K562 (cell line): ENCODE results near the gene XPO1. TPM values are rescaled to one million over a fixed set of nuclear protein-coding genes. Genes with fewer than 3 reads are reported as not detected.

ENCODE experiments used
- CHCHD3 ChIP-seq: fragments of 250-450 bp; sonication (Bioruptor Pico); IDR thresholded peaks from 2 replicates; pipeline ENCODE4 v2.1.2; 2022; ENCODE audit warnings: mild to moderate bottlenecking
- CREM ChIP-seq: IDR thresholded peaks from 2 replicates; pipeline ENCODE4 v1.6.1; 2014; ENCODE audit warnings: antibody characterized with exemption, low read depth
- NCOR1 ChIP-seq: fragments of 450-650 bp; IDR thresholded peaks from 2 replicates; pipeline ENCODE4 v1.6.1; 2016; ENCODE audit warnings: mild to moderate bottlenecking, moderate library complexity
- NR3C1 ChIP-seq: sonication (generic); formaldehyde crosslinking; IDR thresholded peaks from 2 replicates; pipeline ENCODE4 v1.8.1; 2022; ENCODE audit warnings: missing genetic modification reagents
- SMAD1 ChIP-seq: fragments of 150-350 bp; IDR thresholded peaks from 2 replicates; pipeline ENCODE4 v1.6.1; 2014; ENCODE audit warnings: low read length, low read depth; ENCODE audit not compliant: partially characterized antibody
- TBP ChIP-seq: optimal IDR thresholded peaks from 2 replicates; pipeline ENCODE3; 2011; ENCODE audit warnings: low read depth, low read length, improper control_type of control experiment
- TRIM28 ChIP-seq: fragments of 450-650 bp; IDR thresholded peaks from 2 replicates; pipeline ENCODE4 v1.6.1; 2017
- ZNF764 ChIP-seq: fragments of 250-450 bp; sonication (Bioruptor Pico); IDR thresholded peaks from 2 replicates; pipeline ENCODE4 v1.4.0; 2020; ENCODE audit warnings: low read depth, mild to moderate bottlenecking, moderate library complexity
- ZNF778 ChIP-seq: fragments of 450-650 bp; formaldehyde crosslinking; IDR thresholded peaks from 2 replicates; pipeline ENCODE4 v1.4.0; 2020; ENCODE audit warnings: mild to moderate bottlenecking, moderate library complexity
- polyA plus RNA-seq, 8 experiments: library from polyadenylated mRNA; depleted of rRNA in 4 of 8; stranded (reverse) in 5 of 8; unstranded in 3 of 8; fragments of >200 nt; fragmentation: Nextera tagmentation in 2 of 8; fragmentation: Illumina TruSeq in 1 of 8; extraction: Ambion mirVana in 2 of 8; extraction: Trizol in 1 of 8; gene quantifications; 2 replicates each; pipeline versions ENCODE4 v1.2.1 to v1.2.3, GENCODE V29; 2011 to 2014; ENCODE audit warnings: inconsistent platforms in 1 of 8, missing spikeins in 1 of 8
- total RNA-seq, 7 experiments: library from RNA; depleted of rRNA in 6 of 7; stranded (reverse); fragments of >200 nt in 6 of 7; fragmentation: Illumina TruSeq in 2 of 7; extraction: Trizol in 2 of 7; gene quantifications; 2 replicates each; pipeline versions ENCODE4 v1.2.1 to v1.2.3, GENCODE V29; 2011 to 2021; ENCODE audit warnings: low replicate concordance in 1 of 7
- TF ChIP-seq, protein P1 (sequence below): fragments of 450-650 bp; IDR thresholded peaks from 2 replicates; pipeline ENCODE4 v1.6.1; 2016; ENCODE audit warnings: low read depth
- TF ChIP-seq, protein P2 (sequence below): fragments of 250-450 bp; sonication (Bioruptor Pico); IDR thresholded peaks from 2 replicates; pipeline ENCODE4 v1.4.0; 2020
- TF ChIP-seq, protein P3 (sequence below), 2 experiments: IDR thresholded peaks; 2 replicates each; pipeline ENCODE4 v1.6.1; 2011; ENCODE audit warnings: borderline replicate concordance in 1 of 2, control low read depth in 1 of 2, low read depth in 1 of 2, low read length in 1 of 2, mild to moderate bottlenecking in 1 of 2, mixed read lengths in 1 of 2, moderate library complexity in 1 of 2; ENCODE audit not compliant: insufficient read depth in 1 of 2, insufficient read length in 1 of 2, poor library complexity in 1 of 2, severe bottlenecking in 1 of 2; ENCODE audit errors: extremely low read depth in 1 of 2
- TF ChIP-seq, protein P4 (sequence below): fragments of 450-650 bp; IDR thresholded peaks from 2 replicates; pipeline ENCODE4 v1.6.1; 2018; ENCODE audit not compliant: partially characterized antibody

Gene XPO1
- total and polyA plus RNA-seq, 9 of the 15 experiments (the other 6 are each of a cell fraction or from before 2014, with no cell fraction given), result 86.2 to 307 (median 216) TPM

DNA sequence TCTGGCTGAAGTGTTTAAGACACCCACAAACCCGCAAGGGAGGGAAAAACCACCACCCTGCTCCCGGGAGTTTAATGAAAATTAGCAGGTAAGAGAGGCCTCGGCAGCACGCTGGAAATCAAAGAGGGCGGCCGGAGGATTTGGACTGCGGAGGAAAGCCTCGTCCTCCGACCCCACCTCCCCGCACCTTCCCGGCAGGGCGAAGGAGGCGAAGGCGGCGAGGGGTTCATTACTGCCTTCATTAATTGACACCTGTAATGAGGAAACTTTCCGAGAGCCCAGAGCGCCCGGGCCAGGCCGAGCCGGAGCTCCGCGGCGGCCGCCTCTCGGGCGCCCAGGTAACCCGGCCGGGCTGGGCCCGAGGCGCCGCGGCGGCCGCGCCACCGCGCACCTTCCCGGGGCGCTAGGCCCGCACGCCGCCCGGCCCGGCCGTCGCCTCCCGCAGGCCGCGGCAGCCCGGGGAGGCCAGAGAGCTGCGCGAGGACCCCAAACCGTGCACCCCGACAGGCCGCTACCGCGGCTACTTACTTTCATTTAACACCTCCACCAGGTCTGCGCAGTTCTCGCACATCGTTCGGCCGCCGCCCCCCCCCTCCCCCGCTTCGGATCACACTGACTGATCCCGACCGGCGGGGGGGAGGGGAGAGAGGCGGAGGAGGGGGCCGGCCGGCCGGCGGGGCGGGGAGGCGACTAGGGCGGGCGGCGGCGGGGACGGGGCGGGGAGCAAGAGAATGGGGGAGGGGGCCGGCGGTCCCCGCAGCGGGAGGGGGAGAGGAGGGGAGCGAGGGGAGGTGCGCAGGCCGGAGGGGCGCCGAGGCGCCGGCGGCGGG lies 67.8 kb downstream of the XPO1 start (continued):
- TF ChIP-seq, protein P1, sequence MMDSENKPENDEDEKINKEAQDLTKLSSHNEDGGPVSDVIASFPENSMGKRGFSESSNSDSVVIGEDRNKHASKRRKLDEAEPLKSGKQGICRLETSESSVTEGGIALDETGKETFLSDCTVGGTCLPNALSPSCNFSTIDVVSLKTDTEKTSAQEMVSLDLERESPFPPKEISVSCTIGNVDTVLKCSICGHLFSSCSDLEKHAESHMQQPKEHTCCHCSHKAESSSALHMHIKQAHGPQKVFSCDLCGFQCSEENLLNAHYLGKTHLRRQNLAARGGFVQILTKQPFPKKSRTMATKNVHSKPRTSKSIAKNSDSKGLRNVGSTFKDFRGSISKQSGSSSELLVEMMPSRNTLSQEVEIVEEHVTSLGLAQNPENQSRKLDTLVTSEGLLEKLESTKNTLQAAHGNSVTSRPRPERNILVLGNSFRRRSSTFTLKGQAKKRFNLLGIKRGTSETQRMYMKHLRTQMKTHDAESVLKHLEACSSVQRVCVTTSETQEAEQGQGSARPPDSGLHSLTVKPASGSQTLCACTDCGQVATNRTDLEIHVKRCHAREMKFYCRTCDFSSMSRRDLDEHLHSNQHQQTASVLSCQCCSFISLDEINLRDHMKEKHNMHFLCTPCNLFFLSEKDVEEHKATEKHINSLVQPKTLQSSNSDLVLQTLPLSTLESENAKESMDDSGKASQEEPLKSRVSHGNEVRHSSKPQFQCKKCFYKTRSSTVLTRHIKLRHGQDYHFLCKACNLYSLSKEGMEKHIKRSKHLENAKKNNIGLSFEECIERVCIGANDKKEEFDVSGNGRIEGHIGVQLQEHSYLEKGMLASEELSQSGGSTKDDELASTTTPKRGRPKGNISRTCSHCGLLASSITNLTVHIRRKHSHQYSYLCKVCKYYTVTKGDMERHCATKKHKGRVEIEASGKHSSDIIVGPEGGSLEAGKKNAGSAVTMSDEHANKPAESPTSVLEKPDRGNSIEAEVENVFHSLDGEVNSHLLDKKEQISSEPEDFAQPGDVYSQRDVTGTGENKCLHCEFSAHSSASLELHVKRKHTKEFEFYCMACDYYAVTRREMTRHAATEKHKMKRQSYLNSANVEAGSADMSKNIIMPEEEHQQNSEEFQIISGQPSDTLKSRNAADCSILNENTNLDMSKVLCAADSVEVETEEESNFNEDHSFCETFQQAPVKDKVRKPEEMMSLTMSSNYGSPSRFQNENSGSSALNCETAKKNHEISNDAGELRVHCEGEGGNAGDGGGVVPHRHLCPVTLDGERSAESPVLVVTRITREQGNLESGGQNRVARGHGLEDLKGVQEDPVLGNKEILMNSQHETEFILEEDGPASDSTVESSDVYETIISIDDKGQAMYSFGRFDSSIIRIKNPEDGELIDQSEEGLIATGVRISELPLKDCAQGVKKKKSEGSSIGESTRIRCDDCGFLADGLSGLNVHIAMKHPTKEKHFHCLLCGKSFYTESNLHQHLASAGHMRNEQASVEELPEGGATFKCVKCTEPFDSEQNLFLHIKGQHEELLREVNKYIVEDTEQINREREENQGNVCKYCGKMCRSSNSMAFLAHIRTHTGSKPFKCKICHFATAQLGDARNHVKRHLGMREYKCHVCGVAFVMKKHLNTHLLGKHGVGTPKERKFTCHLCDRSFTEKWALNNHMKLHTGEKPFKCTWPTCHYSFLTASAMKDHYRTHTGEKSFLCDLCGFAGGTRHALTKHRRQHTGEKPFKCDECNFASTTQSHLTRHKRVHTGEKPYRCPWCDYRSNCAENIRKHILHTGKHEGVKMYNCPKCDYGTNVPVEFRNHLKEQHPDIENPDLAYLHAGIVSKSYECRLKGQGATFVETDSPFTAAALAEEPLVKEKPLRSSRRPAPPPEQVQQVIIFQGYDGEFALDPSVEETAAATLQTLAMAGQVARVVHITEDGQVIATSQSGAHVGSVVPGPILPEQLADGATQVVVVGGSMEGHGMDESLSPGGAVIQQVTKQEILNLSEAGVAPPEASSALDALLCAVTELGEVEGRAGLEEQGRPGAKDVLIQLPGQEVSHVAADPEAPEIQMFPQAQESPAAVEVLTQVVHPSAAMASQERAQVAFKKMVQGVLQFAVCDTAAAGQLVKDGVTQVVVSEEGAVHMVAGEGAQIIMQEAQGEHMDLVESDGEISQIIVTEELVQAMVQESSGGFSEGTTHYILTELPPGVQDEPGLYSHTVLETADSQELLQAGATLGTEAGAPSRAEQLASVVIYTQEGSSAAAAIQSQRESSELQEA, result no peak
- TF ChIP-seq NR3C1 (CRISPR knock-in tag) (no peak), CHCHD3 (CRISPR knock-in tag) (no peak), ZNF778 (CRISPR knock-in tag) (no peak), TBP (peak; percentile 21), NCOR1 (peak; percentile 20; the same call in 1 of the 2 replicates), SMAD1 (no peak), ZNF764 (no peak), CREM (0 out of 2 replicates have a peak, but pooled peaks have one; percentile 38), TRIM28 (no peak)
- TF ChIP-seq, protein P2, sequence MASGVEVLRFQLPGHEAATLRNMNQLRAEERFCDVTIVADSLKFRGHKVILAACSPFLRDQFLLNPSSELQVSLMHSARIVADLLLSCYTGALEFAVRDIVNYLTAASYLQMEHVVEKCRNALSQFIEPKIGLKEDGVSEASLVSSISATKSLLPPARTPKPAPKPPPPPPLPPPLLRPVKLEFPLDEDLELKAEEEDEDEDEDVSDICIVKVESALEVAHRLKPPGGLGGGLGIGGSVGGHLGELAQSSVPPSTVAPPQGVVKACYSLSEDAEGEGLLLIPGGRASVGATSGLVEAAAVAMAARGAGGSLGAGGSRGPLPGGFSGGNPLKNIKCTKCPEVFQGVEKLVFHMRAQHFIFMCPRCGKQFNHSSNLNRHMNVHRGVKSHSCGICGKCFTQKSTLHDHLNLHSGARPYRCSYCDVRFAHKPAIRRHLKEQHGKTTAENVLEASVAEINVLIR (CRISPR knock-in tag), result no peak
- TF ChIP-seq, protein P3, sequence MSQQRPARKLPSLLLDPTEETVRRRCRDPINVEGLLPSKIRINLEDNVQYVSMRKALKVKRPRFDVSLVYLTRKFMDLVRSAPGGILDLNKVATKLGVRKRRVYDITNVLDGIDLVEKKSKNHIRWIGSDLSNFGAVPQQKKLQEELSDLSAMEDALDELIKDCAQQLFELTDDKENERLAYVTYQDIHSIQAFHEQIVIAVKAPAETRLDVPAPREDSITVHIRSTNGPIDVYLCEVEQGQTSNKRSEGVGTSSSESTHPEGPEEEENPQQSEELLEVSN (IDR thresholded peaks at IDR 0.05; ENCODE audit: borderline replicate concordance in 1 of 2, extremely low read depth in 1 of 2, insufficient read depth in 1 of 2, insufficient read length in 1 of 2, low read depth in 1 of 2, low read length in 1 of 2, poor library complexity in 1 of 2, severe bottlenecking in 1 of 2), result peak in 1 of 2 experiments; percentile 6
- TF ChIP-seq, protein P4, sequence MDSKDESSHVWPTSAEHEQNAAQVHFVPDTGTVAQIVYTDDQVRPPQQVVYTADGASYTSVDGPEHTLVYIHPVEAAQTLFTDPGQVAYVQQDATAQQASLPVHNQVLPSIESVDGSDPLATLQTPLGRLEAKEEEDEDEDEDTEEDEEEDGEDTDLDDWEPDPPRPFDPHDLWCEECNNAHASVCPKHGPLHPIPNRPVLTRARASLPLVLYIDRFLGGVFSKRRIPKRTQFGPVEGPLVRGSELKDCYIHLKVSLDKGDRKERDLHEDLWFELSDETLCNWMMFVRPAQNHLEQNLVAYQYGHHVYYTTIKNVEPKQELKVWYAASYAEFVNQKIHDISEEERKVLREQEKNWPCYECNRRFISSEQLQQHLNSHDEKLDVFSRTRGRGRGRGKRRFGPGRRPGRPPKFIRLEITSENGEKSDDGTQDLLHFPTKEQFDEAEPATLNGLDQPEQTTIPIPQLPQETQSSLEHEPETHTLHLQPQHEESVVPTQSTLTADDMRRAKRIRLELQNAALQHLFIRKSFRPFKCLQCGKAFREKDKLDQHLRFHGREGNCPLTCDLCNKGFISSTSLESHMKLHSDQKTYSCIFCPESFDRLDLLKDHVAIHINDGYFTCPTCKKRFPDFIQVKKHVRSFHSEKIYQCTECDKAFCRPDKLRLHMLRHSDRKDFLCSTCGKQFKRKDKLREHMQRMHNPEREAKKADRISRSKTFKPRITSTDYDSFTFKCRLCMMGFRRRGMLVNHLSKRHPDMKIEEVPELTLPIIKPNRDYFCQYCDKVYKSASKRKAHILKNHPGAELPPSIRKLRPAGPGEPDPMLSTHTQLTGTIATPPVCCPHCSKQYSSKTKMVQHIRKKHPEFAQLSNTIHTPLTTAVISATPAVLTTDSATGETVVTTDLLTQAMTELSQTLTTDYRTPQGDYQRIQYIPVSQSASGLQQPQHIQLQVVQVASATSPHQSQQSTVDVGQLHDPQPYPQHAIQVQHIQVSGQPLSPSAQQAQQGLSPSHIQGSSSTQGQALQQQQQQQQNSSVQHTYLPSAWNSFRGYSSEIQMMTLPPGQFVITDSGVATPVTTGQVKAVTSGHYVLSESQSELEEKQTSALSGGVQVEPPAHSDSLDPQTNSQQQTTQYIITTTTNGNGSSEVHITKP, result no peak
